Right ventricle myocardium superior (tissue), 1 donor: ENCODE measurements around the gene COL16A1. TPM values are rescaled to one million over a fixed set of nuclear protein-coding genes. Genes with fewer than 3 reads are reported as not detected.

Source experiments
- ATAC-seq: fragments of 200-7000 bp; cut with Tn5 transposase; one replicate; pipeline ENCODE4 v1.9.1; 2020; ENCODE audit warnings: mild to moderate bottlenecking; ENCODE audit not compliant: poor library complexity
- DNase-seq: peaks from one replicate; pipeline ENCODE4 v3.0.0-alpha.2; 2020
- intact Hi-C: fragments of 100-400 bp; cut with DNase I; formaldehyde crosslinking; loops from one replicate; pipeline ENCODE4 v1.11.2; 2022
- total RNA-seq: library from RNA; stranded (reverse); fragmentation: NEBNext Ultra II Directional; extraction: Animal tissue kit (Norgen Biotek cat#: 25700); gene quantifications from one replicate; pipeline ENCODE4 v1.2.1, GENCODE V29; 2021
- donor health status: DM: no; HTN: yes; CAD: no; lungs with severe emphysema.

COL16A1 gene
- total RNA-seq, 1 donor from 2014 or later, result 10.9 TPM

DNA sequence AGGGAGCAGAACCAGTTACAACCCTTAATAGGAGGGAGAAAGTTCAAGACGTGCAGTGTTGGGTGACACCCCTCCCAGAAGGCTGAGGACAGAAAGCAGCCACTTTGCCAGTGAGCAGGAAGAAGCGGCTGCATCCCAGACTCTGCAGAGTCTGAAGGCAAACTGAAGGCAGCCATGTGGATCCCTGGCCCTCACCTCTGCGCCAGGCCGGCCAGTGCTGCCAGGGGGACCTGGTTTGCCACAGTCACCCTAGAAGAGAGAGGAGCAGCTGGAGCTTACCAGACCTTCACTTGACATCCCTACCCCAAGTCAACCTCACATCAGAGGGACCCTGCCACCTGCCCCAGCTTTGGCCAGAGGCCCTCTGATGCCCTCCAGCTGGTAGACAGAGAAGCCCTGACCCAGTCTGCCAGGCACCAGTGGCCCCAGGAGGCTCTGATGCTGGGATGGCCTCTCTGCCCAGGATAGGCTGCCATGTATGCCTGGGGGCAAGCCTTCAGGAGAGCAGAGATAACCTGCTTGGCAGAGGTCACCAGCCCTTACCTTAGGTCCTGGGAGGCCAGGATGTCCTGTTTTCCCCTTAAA is 42.9 kb downstream of the COL16A1 start:
- no peak for ATAC-seq
- intact Hi-C loops, result loop anchor here (5.0 to 10.0 kb wide), 2 partner anchors 306 to 404 kb away; no protein-coding TSS in a partner anchor
- no peak for DNase-seq

- intact Hi-C loops, result loop anchor here (5.0 to 10.0 kb wide), 2 partner anchors 307 to 405 kb away; no protein-coding TSS in a partner anchor
- no peak for ATAC-seq
- DNase-seq, result no peak
Observed at GRCh38 chr1:31659889-31660288, 43.9 kb downstream of the COL16A1 start.

DNA sequence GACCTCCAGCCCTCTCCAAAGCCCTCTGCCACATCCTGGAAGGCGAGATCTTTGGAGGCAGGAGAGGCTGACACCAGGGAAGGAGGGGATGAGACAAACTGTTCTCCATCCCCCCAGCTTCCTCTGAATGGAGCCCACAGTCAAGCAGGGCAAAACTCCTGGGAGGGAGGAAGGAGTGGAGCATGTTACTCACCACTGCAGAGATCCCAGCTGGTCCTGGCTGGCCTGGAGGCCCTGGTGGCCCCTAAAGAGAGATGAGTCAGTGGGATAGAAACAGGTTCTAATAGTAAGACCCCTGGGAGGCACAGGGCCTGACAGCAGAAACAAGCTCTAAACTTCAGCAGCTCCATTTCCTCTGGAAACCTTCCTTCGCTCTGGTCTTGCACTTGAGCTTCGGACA is 45.1 kb downstream of the COL16A1 start:
- intact Hi-C loops, result no loop called here
- no peak for DNase-seq
- no peak for ATAC-seq

DNA sequence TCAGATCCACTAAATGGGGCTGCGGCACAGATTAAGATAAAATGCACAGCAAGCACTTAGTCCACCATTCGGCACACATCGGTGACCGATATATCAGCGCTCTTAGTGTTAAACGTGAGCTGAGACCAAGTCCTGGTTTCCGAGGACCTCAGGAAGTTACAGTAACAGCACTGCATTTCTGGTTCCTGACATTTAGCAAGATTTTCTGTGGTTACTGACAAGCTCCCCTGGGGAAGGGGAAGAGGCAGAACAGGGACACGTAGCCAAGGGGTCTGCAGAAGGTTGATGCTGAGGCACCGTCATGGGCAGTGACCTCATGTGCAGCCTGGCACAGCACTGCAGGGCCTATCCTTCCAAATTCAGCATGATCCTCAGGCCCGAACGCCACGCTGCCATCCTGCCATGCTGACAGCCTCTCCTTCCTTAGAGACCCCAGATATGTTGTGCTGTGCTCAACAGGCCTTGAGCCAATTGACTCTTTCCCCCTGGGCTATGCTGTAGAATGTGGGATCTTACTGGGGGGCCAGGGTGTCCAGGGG is 45.8 kb downstream of the COL16A1 start:
- intact Hi-C loops, result no loop called here
- ATAC-seq, result no peak
- DNase-seq, result no peak

- DNase-seq, result peak; percentile 17
- intact Hi-C loops, result no loop called here
Observed at GRCh38 chr1:31657020-31657804, 46.6 kb downstream of the COL16A1 start.

GRCh38 chr1:31655756-31656155 is 48.1 kb downstream of the COL16A1 start:
- intact Hi-C loops, result no loop called here
- peak; percentile 1 for DNase-seq
- no peak for ATAC-seq

More at GRCh38 chr1:31657020-31657804, 46.6 kb downstream of the COL16A1 start:
- no peak for ATAC-seq

DNA sequence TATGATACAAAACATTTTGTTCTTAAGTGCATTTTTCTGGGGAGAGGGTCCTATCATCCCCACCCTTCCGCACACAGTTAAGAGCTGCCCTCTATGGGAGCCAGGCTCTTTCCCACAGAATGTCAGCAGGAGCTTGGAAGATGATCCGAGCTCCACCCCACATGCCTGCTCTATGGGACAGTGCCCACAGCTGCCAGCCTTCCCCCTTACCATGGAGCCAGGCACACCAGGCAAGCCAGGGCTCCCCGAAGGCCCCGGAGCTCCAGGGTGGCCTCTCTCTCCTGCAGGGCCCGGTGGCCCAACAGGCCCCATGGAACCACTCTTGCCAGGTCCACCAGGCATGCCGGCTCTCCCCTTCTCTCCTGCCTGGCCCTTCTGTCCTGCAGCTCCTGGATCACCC is 48.7 kb downstream of the COL16A1 start:
- DNase-seq (peak; percentile 33), ATAC-seq (no peak)
- intact Hi-C loops, result no loop called here

GRCh38 chr1:31654474-31654776 is 49.4 kb downstream of the COL16A1 start:
- intact Hi-C loops, result no loop called here
- DNase-seq (peak; percentile 3), ATAC-seq (no peak)

GRCh38 chr1:31653717-31654473 is 49.9 kb downstream of the COL16A1 start:
- peak; percentile 22 for DNase-seq

DNA sequence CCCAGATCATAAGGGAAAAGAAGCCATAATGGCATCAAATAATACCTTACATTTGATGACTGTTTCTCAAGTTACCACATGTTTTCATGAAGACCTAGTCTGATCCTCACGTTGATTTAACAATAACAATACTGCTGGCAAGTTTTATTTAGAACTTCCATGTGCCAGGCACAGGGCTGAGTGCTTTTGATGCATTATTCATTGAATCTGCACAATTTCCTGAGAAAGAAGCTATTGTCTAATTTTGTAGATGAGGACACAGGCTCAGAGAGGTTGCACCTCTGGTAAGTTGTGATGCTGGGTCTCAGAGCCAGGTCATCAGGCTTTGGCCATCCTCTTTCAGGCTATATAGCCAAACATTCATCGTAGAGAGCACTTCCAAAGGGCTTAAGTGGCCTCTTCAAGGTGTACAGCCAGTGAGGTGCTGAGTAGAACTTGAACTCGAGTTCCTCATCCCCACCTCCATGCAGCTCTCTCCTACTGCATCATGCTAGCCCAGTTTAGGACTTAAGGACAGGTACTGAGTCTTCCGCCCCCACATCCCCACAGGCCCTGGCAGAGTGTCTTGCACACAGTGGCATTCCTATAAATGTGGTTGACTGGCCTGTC is 50.8 kb downstream of the COL16A1 start:
- no peak for ATAC-seq
- peak; percentile 2 for DNase-seq
- intact Hi-C loops, result no loop called here

More at GRCh38 chr1:31653717-31654473, 49.9 kb downstream of the COL16A1 start:
- intact Hi-C loops, result no loop called here
- no peak for ATAC-seq

- DNase-seq (no peak), ATAC-seq (no peak)
- intact Hi-C loops, result no loop called here
Observed at GRCh38 chr1:31651766-31652165, 52.1 kb downstream of the COL16A1 start.

DNA sequence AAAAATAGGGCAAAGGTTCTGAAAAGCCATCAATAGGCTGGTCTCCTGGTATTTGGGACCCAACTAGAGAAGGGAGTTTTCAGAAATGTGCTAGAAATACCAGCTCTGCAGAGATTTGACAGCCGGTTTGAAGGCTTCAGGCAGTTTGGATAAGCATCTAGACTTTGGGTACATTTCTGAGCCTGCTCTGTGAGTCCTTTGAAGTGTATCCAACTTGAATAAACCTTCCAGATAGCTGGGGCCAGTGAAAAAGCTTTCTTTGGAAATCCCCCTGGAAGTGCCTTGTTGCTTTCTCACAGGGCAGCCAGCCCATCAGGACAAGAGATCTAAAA is 52.8 kb downstream of the COL16A1 start:
- no peak for DNase-seq

DNA sequence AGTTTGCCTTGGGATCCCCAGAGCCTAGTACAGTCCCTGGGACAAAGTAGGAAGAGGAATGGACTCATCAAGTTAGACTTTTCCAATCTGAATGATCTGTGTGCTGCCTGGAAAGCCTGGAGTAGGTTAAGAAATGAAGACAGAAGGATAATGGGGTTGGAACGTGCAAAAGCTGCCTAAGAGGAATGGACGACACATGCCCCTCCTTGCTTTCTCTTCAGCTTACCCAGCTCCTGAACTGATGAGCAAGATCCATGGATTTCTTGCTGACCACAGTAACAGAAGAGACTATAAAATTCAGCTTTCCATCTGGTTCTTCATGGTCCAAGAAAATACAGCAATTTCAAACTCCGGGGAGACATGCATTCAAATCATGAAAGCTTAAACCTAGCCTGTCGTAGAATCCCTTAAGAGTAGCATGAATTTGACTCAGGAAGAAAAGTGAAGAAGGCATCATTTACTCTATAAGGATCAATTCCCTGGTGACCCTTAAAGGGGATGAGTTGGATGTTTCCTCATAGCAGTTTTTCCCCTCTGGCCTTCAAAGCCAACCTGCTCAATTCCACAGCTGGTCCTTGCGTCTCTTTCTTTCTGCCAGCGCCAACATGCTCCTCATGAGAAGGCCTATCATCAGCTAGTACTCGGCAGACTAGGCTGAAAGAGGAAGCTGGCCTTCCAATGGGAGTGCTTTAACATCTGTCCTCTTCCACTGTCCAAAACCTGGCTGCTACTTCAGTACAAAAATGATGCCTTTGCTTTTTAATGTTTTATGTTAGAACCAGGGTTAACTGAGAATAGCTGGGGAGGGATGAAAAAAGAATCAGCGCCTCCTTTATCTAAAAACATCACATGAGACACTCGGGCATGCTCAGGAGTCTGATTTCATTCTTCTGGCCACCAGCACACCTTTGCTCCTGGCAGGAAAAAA is 53.4 kb downstream of the COL16A1 start:
- intact Hi-C loops, result no loop called here
- no peak for DNase-seq
- ATAC-seq, result no peak

More for the DNA sequence above, 52.8 kb downstream of the COL16A1 start:
- ATAC-seq, result no peak
- intact Hi-C loops, result no loop called here

DNA sequence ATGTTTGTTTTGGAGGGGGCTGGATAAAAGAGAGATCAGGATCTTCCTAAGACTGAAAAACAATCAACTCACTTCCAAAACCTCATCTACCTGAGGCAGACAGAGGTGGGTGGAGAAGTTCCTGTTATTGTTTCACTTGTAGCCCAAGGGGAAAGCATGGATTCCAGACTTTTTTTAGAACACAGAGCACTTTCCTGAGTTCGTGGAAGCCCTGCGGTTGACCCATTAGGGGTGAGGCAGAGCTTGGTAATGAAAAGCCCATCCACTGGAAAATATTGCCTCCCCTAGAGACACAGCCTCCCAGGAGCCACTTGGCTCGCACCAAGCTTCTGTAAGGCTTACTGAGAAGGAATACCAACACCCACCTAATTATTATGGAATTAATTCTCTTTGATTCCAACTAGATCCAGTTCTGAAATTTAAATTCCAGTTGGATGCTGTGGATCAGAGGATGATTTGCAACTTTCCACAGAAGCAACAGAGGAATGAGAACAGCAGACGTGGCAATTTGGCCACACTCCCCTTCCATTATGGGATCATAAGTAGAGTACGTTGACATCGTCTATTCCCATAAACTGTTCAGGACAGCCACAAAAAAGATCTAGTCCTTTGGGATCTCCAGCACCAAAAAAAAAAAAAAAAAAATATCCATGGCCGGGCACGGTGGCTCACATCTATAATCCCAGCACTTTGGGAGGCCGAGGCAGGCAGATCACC is 55.0 kb downstream of the COL16A1 start:
- no peak for ATAC-seq
- DNase-seq, result no peak
- intact Hi-C loops, result no loop called here

- intact Hi-C loops, result no loop called here
Observed at GRCh38 chr1:31648190-31648589, 55.6 kb downstream of the COL16A1 start.

GRCh38 chr1:31647106-31647505 is 56.7 kb downstream of the COL16A1 start:
- ATAC-seq (no peak), DNase-seq (no peak)
- intact Hi-C loops, result no loop called here

More at GRCh38 chr1:31648190-31648589, 55.6 kb downstream of the COL16A1 start:
- no peak for DNase-seq
- ATAC-seq, result no peak

DNA sequence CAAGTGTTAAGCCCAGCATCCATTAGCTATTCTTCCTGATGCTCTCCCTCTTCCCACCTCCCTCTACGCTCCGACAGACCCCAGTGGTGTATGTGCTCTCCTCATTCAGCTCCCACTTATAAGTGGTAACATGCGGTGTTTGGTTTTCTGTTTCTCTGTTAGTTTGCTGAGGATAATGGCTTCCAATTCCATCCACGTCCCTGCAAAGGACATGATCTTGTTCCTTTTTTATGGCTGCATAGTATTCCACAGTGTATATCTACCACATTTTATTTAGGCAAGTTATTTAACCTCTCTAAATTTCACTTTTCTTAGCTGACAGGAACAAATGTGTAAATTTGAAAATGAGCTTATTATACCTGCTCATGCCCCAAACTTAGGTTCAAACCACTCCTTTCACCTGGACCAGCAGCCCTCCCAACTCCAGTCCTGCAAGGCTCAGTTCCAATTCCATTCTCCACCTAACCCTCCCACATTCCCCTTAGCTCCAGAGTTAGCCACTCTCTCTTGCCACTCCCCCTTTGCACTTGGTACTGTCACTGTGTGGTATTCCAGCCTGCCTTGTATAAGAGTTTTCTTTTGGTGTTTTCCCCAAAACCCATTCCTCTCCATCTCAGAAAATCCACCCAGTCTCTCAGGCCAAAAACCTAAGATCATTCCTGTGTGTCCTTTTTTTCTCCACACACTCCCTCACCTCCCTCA is 57.4 kb downstream of the COL16A1 start:
- DNase-seq, result no peak
- ATAC-seq, result no peak
- intact Hi-C loops, result no loop called here
